Fibroblast of villous mesenchyme (primary cell): Measurements from ENCODE around the gene SLC24A4. TPM values are rescaled to one million over a fixed set of nuclear protein-coding genes. Genes with fewer than 3 reads are reported as not detected.

Source experiments
- DNase-seq: peaks from one replicate; pipeline ENCODE4 v3.0.0-alpha.2; 2010; ENCODE audit warnings: low read depth
- H3K4me3 ChIP-seq: 2 replicates; pipeline ENCODE4 v1.5.1; 2011; ENCODE audit warnings: low read depth, mild to moderate bottlenecking, low read length
- total RNA-seq: library from RNA; depleted of rRNA; stranded (reverse); fragments of >200 nt; gene quantifications from 2 replicates; pipeline ENCODE4 v1.2.3, GENCODE V29; 2012
- TF ChIP-seq, protein P1 (sequence below): IDR thresholded peaks from 2 replicates; pipeline ENCODE4 v1.5.1; 2012; ENCODE audit warnings: low read depth, mild to moderate bottlenecking, low read length; ENCODE audit not compliant: insufficient read depth

The SLC24A4 gene
- total RNA-seq, 1 donor: not detected

DNA sequence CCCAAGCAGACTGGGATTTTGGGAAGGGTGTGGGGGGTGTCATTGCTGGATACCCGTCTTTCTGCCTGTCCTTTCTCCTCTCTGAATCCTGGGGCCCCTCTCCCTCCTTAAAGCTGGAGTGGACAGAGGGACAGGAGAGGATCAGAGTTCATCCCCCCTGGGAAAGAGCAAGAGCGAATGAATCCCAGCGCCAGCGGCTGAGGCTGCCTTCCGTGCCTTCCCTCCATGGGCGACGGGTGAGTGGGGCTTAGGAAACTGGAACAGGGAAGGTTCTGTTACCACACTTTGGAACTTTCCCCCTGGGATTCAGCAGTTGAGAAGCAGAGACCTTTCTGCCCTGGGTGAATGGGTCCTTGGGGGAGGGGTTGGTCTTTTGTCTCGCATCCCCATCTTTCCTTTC lies 174.4 kb downstream of the SLC24A4 start:
- H3K4me3 ChIP-seq: no peak overlapping the region
- no peak for DNase-seq
- TF ChIP-seq, protein P1, sequence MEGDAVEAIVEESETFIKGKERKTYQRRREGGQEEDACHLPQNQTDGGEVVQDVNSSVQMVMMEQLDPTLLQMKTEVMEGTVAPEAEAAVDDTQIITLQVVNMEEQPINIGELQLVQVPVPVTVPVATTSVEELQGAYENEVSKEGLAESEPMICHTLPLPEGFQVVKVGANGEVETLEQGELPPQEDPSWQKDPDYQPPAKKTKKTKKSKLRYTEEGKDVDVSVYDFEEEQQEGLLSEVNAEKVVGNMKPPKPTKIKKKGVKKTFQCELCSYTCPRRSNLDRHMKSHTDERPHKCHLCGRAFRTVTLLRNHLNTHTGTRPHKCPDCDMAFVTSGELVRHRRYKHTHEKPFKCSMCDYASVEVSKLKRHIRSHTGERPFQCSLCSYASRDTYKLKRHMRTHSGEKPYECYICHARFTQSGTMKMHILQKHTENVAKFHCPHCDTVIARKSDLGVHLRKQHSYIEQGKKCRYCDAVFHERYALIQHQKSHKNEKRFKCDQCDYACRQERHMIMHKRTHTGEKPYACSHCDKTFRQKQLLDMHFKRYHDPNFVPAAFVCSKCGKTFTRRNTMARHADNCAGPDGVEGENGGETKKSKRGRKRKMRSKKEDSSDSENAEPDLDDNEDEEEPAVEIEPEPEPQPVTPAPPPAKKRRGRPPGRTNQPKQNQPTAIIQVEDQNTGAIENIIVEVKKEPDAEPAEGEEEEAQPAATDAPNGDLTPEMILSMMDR: no peak

DNA sequence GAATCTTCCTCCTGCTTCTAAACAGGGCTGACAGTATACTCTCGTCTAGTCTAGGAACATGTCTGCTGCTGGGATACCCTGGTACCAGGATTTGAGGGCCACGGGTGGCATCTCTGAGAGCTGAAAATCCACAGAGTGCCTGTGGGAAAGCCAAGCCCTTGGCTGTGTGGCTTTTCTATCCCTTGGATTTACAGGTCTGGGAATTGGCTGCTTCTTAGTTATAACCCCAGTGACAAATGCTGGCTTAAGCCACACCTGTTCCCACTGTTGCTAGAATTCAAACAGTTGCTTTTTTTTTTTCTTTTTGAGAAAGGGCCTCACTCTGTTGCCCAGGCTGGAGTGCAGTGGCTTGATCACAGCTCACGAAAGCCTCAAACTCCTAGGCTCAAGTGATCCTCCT lies 176.3 kb downstream of the SLC24A4 start:
- TF ChIP-seq, protein P1: no peak
- H3K4me3 ChIP-seq: no peak overlapping the region
- DNase-seq: no peak

DNA sequence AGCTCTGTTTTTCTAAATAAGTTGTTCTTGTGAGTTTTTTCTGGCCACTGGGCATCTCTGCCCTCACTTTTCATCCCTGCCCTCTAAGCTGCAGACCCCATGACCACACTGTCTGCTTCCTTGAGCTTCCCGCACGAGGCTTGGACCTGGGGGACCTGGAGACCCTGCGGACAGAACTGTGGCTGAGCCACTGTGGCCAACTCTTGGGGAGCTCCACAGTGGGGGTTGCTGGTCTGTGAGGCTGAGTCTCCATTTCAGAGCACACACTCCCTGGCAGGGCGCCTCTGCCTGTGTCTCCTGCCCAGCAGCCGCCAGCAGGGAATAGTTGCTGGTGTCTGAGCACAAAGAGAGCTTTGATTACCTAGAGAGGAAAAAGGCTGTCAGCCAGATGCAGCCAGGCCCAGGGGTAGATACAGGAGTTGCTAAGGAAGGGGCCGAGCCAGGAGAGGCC lies 177.6 kb downstream of the SLC24A4 start:
- TF ChIP-seq, protein P1: no peak
- no peak overlapping the region for H3K4me3 ChIP-seq
- no peak for DNase-seq

DNA sequence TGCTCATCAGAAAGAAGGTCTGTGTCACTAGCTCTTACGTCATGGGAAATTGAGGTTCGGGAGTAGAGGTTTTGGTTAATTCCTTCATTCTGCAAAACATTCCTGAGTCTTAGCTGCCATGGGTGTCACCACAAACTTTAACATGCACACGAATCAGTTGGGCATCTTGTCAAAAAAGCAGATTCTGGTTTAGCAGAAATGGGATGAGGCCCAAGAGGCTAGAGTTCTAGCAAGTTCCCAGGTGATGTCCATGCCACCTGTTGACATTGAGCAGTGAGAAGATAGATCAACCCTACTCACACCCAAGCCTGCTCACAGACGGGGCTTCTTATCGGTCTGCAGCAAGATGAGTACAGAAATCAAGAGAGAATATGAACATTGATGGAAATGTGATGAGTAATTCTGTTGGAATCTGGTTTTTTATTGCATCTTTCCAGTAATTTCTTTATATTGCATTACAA lies 179.0 kb downstream of the SLC24A4 start:
- peak; percentile 60 for DNase-seq
- TF ChIP-seq, protein P1: no peak
- no peak overlapping the region for H3K4me3 ChIP-seq

DNA sequence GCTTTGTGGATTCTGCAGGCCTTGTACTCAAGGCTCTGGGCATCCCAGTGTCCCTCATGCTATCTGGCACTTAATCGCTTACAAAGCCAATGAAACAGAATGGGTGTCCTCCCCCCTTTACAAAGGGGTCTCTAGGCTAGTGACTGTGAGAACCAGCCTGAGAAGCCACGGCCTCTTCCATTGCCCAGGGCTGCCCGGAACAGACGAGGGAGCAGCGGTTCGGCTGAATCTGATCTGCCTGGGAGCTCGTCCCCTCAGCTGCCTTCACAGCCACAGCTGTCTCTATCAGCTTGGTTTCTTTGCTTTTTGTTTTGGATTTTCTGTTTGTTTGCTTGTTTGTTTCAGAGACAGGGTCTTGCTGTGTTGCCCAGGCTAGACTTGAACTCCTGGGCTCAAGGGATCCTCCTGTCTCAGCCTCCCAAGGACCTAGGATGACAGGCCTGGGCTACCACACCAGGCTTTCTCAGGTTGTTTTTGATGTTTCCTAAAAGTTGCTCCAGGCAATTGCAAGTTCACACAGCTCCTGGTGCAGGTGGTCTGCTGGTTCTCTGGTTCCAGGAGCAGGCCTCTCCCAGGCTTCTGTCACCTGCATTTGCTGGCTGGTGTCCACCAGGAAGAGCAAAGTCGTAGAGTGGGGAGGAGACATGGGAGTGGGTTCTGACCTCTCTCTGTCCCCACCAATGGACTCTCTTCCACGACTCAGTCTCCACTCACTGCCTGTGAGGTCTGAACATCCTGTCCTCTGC lies 179.7 kb downstream of the SLC24A4 start:
- TF ChIP-seq, protein P1: no peak
- DNase-seq: no peak
- H3K4me3 ChIP-seq: no peak overlapping the region

DNA sequence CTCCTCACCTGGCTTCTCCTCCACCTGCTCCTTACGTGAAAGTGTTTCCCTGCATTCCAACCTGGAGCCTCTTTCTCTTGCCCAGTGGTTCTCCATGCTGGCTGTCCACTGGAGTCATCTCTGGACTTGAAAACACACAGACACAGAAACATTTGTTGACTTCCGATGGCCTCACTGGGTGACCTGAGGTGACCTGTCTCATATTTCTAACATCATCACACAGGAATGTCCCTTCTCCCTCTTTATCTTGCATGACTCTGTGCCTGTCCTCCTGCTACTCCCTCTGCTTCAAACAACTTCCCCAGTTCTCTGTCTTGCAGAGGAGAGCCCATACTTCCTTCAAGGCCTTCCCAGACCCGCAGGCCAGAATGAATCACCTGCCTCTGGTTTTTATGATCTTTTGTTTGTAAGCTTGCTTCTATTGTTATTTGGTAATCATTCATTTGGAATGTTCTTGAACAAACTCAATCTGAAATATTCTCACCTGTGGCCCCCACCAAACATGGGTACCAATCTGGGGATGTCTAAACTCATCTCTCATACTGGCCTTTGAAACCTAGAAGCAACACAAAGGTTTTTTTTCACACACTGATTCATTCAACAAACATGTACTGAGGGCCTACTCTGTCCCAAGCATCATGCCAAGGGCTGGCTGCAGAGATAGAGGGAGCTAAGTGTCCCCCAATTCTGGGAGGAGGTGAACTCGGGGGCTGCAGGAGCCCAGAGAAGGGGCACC lies 181.0 kb downstream of the SLC24A4 start:
- no peak overlapping the region for H3K4me3 ChIP-seq
- DNase-seq: peak; percentile 66
- TF ChIP-seq, protein P1: no peak
